NCI-H1436 treated with DMSO at 0.1 percent for 48 hours (cell line): ENCODE results near the gene GMNN.

Source experiments
- DNase-seq: peaks from one replicate; lab custom pipeline; 2025; lab: John Stamatoyannopoulos, UW

The GMNN gene

GRCh38 chr6:24807584-24807983 is 32.8 kb downstream of the GMNN start:
- no peak for DNase-seq

- no peak for DNase-seq
These were observed 35.0 kb downstream of the GMNN start for GRCh38 chr6:24809728-24810127.

- no peak for DNase-seq
These were observed 43.6 kb downstream of the GMNN start for GRCh38 chr6:24818346-24818745.

GRCh38 chr6:24821860-24822444 is 47.2 kb downstream of the GMNN start:
- no peak for DNase-seq

GRCh38 chr6:24822696-24823095 is 48.0 kb downstream of the GMNN start:
- no peak for DNase-seq

GRCh38 chr6:24823185-24823584 is 48.4 kb downstream of the GMNN start:
- no peak for DNase-seq

- no peak for DNase-seq
These were observed 49.6 kb downstream of the GMNN start for GRCh38 chr6:24824142-24824938.

- no peak for DNase-seq
These were observed 50.4 kb downstream of the GMNN start for GRCh38 chr6:24825130-24825630.

GRCh38 chr6:24827162-24827561 is 52.4 kb downstream of the GMNN start:
- no peak for DNase-seq

GRCh38 chr6:24827970-24828369 is 53.2 kb downstream of the GMNN start:
- DNase-seq = no peak

GRCh38 chr6:24829657-24830056 is 54.9 kb downstream of the GMNN start:
- DNase-seq = no peak

- DNase-seq = no peak
These were observed 57.3 kb downstream of the GMNN start for GRCh38 chr6:24831771-24832716.

GRCh38 chr6:24832794-24833193 is 58.1 kb downstream of the GMNN start:
- DNase-seq = no peak

GRCh38 chr6:24833711-24834386 is 59.1 kb downstream of the GMNN start:
- no peak for DNase-seq
